Measurements from ENCODE around the gene ABCB10.
A peak's percentile ranks its signal among the peaks of the same experiment; 100 is the strongest.
"Not testable (repeated sequence)": the region's sequence is repeated elsewhere in the genome, so short reads cannot be mapped to it uniquely, and the experiment has no call there.

Gene ABCB10

GRCh38 chr1:229537894-229538293 lies 20.6 kb downstream of the ABCB10 start:
- DNase-seq (ENCODE audit: low read depth in 2 of 2): no peak

DNA sequence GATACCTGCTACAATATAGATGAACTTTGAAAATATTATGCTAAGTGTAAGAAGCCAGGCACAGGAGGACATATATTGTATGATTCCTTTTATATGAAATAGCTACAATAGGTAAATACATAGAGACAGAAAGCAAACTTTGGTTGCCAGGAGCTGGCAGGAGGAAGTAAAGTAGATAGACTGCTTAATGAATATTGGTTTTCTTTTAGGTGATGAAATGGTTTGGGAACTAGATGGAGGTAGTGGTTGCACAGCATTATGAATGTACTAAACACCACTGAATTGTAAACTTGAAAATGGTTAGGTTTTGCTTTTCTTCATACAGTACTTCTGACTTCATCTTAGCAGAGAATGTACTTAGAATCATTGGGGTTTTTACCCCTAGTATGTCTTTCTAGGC lies 21.5 kb downstream of the ABCB10 start:
- no peak for DNase-seq (ENCODE audit: low read depth in 2 of 2)

DNA sequence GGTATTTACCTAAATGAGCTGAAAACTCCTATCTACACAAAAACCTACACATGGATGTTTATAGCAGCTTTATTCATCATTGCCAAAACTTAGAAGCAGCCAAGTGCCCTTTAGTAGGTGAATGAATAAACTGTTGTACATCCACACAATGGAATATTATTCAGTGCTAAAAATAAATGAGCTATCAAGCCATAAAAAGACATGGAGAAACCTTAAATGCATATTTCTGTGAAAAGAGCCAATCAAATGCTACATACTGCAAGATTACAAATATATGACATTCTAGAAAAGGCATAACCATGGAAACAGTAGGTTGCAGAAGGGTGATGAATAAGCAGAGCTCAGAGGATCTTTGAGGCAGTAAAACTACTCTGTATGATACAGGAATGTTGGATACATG lies 23.3 kb downstream of the ABCB10 start:
- DNase-seq (ENCODE audit: low read depth in 2 of 2): no peak

DNA sequence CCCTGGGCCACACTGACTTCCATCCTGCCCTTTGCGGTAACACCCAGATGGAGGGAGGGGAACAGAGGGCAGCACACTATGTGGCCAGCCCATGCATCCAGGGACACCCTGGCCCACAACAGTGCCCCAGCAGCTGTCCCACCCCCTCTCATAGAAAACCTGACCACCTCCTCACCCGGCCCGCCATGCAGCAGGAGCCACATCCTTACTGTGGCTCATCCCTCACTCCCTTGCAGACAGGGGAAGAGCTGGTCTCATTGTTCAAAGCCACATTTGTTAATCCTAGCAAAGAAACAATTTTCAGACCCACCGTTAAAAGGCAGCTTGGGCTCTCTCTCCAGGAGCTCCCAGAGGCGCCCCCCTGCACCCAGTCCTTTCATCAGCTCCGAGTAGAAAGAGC lies 27.2 kb downstream of the ABCB10 start:
- DNase-seq (ENCODE audit: low read depth in 2 of 2): no peak

DNA sequence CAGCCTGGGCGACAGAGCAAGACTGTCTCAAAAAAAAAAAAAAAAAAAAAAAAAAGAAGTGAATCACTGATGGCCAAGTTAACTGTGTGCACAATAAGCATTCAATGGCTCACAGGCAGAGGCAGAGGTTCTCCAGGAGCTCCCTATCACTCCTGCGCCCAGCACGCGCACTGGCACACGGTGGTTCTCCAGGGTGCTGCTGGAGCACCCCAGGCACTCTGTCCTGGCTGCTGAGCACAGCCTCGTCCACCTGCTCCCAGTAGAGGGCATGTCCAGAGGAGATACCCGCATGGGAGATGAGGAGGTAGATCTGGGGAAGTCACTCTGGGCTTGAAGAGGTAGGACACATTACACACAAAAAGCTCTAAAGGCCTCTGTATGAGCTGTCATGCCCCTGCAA lies 28.9 kb downstream of the ABCB10 start:
- DNase-seq (ENCODE audit: low read depth in 2 of 2): no peak

- DNase-seq (ENCODE audit: low read depth in 2 of 2): no peak
Measured at GRCh38 chr1:229526695-229527094, 31.8 kb downstream of the ABCB10 start.

DNA sequence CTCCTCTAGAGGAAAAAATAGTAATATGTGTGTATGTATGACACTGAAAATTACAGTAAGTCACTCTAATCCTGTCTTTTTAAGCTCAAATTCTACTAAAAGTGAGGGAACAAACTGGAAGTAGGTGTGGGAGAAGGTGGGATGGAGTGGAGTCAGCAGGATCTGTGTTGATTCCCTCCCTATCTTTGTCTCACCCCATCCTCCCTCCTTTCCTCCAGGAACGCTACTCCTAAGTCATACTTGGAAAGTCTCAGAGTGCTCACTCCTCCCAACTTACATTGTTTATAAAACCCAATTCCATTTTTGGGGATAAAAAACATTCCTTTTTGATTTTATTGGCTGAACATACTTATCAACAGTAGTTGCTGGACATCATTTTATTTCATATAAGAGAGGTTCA lies 35.5 kb downstream of the ABCB10 start:
- DNase-seq (ENCODE audit: low read depth in 2 of 2): no peak

GRCh38 chr1:229514578-229515275 lies 43.8 kb downstream of the ABCB10 start:
- DNase-seq (ENCODE audit: low read depth in 2 of 2): peak; percentile 39 to 42

DNA sequence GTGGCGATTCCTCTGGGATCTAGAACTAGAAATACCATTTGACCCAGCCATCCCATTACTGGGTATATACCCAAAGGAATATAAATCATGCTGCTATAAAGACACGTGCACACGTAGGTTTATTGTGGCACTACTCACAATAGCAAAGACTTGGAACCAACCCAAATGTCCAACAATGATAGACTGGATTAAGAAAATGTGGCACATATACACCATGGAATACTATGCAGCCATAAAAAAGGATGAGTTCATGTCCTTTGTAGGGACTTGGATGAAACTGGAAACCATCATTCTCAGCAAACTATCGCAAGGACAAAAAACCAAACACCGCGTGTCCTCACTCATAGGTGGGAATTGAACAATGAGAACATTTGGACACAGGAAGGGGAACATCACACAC lies 46.9 kb downstream of the ABCB10 start:
- not testable (repeated sequence) for DNase-seq (ENCODE audit: low read depth in 2 of 2)

DNA sequence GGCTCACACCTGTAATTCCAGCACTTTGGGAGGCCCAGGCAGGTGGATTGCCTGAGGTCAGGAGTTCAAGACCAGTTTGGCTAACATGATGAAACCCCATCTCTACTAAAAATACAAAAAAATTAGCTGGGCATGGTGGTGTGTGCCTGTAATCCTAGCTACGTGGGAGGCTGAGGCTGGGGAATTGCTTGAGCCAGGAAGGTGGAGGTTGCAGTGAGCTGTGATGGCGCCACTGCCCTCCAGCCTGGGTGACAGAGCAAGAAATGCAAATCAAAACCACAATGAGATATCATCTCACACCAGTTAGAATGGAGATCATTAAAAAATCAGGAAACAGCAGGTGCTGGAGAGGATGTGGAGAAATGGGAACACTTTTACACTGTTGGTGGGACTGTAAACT lies 47.3 kb downstream of the ABCB10 start:
- not testable (repeated sequence) for DNase-seq (ENCODE audit: low read depth in 2 of 2)

DNA sequence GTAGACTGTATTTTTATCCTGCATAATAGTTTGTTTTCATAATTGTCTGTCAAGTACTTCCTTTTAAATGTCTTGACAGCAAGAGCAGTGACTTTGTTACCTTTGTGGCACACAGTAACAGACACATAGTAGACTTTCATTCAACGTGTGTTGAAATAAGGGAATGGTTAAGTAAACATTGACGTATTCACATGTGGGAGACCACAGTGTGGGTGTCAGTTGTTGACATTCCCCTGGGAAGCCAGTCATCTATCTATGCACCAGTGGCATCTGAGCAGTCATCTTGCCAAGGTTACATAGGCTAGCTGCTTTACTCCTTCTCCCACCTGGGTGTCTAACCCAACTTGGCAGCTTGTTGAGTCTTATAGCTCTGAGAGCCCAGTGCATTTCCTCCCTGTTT lies 48.9 kb downstream of the ABCB10 start:
- no peak for DNase-seq (ENCODE audit: low read depth in 2 of 2)

DNA sequence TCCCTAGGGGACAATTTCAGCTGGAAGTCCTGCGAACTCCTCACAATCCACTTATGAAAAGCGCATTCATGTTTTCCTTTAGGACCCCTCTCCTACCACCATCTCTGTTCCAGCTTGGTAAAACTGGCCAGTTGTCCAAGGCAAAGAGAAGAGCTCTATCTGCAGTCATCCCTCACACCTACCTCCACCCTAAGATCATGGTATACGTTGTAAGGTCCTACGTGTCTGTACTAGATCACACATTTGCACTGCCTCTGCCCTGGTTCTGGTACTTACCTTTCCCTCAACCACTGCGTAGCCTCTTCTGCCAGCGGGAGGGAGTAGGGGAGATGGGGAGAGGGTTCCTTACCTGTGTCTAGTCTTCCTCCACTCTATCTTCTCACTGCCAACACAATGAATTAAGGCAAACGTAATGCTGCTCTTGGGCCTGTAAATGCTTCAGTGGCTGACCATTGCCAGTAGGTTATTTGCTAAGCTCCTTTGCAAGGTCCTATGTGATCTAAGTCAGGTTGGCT lies 49.6 kb downstream of the ABCB10 start:
- DNase-seq (ENCODE audit: low read depth in 2 of 2): no peak

DNA sequence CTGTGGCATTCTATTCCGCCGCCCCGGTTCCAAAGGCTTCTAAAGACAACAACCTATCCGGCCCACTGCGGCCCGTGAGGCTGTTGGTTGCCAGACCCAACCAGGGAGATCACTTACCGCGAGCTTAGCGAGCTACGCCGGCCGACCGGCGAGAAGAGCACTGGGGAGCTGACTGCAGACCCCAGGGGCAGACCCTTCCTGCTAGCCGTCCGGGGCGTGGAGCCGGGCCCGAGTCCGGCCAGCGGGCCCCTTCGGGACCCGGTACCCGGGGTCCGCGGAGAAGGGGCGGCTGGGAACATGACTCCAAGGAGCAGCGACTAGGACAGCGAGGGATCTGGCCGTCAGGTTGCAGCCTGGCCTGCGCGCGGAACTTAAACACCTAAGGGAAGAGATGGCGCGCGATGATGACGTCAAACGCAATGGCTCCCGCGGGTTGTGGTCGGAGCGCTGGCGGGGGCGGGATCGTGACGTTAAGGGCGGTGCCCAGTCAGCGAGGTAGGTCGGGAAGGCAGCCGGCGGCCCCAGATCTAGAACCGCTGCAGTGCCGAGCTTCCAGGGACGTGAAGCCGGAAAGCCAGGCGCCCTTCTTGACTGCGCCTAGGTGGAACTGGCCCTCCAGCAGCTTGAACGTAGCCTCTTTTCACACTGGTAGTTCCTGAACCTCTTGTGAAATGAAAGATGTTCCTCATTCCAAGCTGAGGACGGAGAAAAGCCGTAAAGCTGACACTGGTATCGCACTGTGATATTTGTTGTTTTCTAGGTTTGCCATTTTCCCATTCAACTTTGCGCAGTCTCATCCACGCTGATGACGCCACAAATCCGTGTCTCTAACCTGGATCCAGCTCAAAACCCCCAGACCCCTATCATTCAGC lies 50.3 kb downstream of the ABCB10 start, which contains the start of gene NUP133:
Gene NUP133, minus strand, starts transcription at position 391 of the 872 bp plus-strand sequence. Its CDS starts 92 bp downstream, at position 299.
- peak; percentile 96 for DNase-seq (ENCODE audit: low read depth in 2 of 2)

- no peak for DNase-seq (ENCODE audit: low read depth in 2 of 2)
Measured at GRCh38 chr1:229507502-229507901, 51.0 kb downstream of the ABCB10 start.

DNA sequence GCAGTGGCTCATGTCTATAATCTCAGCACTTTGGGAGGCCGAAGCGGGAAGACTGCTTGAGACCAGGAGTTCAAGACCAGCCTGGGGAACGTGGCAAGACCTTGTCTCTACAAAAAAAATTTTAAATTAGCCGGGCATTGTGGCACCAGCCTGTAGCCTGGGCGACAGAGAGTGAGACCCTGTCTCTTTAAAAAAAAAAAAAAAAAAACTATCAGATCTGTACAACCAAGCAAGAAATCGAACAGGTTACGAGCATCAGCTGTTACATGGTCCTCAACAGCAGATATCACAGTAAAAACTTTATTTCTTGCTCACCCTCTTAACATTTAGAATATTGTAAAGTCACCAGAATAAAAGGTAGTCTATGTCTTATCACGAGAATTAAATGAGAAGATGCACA lies 51.9 kb downstream of the ABCB10 start:
- DNase-seq (ENCODE audit: low read depth in 2 of 2): no peak

- no peak for DNase-seq (ENCODE audit: low read depth in 2 of 2)
Measured at GRCh38 chr1:229495782-229496181, 62.7 kb downstream of the ABCB10 start.

GRCh38 chr1:229487181-229487580 lies 71.3 kb downstream of the ABCB10 start:
- DNase-seq (ENCODE audit: low read depth in 2 of 2): no peak

DNA sequence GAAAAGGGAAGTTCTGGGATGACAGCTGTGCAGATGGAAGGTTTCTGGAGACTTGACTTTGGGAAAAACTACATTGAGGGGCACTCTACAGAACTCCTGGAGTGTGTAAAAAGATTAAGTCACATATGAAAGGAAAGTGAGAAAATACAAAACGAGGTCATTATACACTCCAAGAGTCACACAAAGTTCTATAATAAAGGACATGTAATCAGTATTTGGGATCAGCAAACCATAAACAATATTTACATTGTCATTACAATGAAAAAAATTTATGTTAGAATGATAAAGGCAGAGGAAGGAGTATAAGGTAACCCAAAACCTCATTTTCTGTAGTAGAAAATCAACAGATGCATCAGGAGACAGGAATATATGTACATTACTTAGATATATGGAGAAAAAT lies 73.2 kb downstream of the ABCB10 start:
- no peak for DNase-seq (ENCODE audit: low read depth in 2 of 2)

- no peak for DNase-seq (ENCODE audit: low read depth in 2 of 2)
Measured at GRCh38 chr1:229482511-229482910, 76.0 kb downstream of the ABCB10 start.

DNA sequence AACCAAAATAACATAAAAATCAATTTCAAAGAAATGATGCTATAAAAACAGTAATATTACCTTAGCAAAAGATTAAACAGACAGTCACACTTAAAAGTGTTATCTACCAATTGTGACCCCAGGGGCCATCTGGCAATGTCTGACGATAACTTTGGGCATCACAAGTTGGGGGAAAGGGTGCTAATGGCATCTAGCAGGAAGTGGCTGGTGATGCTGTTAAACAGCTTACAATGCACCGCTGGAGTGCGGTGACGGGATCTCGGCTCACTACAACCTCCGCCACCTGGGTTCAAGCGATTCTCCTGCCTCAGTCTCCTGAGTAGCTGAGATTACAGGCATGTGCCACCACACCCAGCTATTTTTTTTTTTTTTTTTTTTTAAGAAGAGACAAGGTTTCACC lies 78.0 kb downstream of the ABCB10 start:
- no peak for DNase-seq (ENCODE audit: low read depth in 2 of 2)

GRCh38 chr1:229479660-229480399 lies 78.7 kb downstream of the ABCB10 start:
- DNase-seq (ENCODE audit: low read depth in 2 of 2): no peak

DNA sequence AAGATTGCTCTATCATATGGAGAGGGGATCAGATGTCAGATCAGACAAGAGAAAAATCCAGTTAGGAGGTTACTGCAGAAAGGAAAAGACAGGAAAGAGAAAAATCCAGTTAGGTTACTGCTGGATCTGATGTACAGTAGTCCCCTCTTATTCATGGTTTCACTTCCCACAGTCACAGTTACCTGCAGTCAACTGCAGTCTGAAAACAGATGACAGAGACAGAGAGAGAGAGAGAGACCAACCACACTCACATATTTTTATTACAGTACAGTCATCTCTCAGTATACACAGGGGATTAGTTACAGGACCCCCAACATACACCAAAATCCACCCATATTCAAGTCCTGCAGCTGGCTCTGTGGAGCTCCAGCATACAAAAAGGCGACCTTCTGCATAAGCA lies 79.7 kb downstream of the ABCB10 start:
- no peak for DNase-seq (ENCODE audit: low read depth in 2 of 2)

Data from fibroblast of skin of left quadriceps (primary cell).